UCSD-AML1 (cell line): ENCODE results near the gene LRRC26.
"Not testable (repeated sequence)": the region's sequence is repeated elsewhere in the genome, so short reads cannot be mapped to it uniquely, and the experiment has no call there.

Experiments used
- DNase-seq: peaks from one replicate; lab custom pipeline; 2025; ENCODE audit not compliant: unreplicated experiment; lab: John Stamatoyannopoulos, UW

LRRC26 gene

DNA sequence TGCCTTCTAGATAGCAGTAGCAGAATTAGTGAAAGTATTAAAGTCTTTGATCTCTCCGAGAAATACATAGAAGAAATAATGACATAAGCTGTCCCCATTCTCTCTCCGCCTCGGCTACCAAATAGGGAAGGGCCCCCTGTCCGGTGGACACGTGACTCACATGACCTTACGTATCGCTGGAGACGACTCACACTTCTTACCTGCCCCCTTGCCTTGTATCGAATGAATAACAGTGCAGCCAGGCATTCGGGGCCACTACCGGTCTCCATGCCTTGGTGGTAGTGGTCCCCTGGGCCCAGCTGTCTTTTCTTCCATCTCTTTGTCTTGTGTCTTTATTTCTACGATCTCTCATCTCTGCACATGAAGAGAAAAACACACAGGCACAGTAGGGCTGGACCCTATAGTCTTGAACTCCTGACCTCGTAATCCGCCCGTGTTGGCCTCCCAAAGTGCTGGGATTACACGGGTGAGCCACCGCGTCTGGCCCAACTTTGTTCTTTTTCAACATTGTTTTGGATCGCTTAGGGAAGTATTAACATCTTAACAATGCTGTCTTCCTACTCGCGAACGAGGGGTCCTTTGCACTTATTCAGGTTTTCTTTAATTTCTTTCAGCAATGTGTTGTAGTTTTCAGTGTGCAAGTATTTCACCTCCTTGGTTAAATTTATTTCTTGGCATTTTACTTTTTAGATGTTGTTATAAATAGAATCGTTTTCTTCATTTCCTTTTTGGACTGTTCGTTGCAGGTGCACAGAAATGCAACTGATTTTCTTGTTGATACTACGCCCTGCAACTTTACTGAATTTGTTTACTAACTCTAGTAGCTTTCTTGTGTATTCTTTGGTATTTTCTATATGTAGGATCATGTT, 47.7 kb downstream of the LRRC26 start:
- DNase-seq = not testable (repeated sequence)
